ENCODE measurements around the gene CARMIL1.
A peak's percentile ranks its signal among the peaks of the same experiment; 100 is the strongest.
"Not testable (repeated sequence)": the region's sequence is repeated elsewhere in the genome, so short reads cannot be mapped to it uniquely, and the experiment has no call there.

Gene CARMIL1

DNA sequence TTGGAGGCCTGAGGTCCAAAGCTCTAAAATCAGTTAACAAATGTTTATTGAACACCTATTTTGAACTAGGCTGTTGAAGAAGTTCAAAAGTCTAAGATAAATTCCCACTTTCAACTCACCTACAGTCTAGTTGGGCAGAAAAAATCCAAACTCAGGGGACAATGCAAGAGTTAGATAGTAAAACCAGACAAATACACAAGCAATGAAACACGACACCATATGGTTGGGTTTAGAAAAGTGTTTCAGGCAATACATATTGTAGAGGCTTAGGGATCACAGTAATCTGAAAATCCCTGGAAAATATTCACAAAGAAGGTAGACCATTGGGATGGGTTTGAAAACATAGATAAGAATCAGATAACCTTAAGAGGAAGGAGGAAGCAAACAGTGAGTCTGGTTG, 1.3 kb upstream of the CARMIL1 start:
- DNase-seq = no peak

- DNase-seq = no peak
Measured at GRCh38 chr6:25278261-25278913, 787 bp upstream of the CARMIL1 start.

- DNase-seq = no peak
Measured at GRCh38 chr6:25279748-25280343, 672 bp downstream of the CARMIL1 start.

DNA sequence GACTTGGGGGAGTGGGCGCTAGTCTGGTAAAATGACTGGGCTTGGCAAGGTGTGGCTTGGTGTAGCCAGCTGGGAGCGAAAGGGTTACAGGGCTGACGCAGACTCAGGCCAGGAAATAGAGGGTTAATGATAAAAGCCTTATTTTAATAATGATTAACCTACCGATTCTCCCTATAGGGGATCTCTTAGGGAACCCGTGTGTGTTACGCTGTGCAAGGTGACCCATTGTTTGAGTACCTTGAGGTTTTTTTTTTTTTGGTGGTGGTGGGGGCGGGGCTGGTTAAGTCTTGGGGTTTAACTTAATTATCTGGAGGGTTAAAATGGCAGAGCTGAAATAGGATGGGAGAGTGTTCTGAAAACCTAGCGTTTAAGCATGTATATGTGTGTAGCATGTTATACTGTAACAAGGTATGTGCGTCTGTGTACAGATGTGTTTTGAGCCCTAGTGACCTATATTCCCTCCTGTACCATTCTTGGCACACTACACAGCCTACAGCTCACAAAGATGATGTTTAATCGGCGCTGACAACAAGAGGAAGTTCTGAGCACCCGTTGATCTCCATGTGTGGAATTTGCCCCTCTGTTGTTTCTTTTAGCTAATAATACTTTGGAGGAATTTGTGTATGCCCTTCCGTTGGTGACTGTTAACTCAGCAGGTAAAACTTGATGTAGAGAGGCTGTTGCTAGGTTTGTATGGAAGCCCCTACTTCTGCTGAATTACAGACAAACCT, 1.3 kb downstream of the CARMIL1 start:
- DNase-seq = no peak

DNA sequence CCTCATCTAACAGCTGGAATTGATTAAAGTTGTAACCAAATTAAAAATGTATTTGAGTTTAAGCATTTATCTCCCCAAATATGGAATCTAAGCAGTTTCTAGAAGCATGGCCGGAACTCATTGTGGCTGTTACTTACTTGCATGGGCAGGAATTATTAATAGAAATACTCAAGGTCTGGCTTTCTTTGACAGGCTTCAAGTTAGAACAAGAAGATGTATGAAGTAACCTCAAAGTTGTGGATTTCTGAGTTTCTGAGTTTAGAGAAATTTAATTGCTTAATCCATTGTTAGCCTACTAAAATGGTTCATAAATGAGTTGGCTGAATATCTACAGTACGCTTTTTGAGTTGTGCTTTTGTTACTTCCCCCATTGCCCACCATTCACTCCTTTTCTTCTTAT, 7.7 kb downstream of the CARMIL1 start:
- no peak for DNase-seq

GRCh38 chr6:25287941-25288340, 8.8 kb downstream of the CARMIL1 start:
- no peak for DNase-seq

DNA sequence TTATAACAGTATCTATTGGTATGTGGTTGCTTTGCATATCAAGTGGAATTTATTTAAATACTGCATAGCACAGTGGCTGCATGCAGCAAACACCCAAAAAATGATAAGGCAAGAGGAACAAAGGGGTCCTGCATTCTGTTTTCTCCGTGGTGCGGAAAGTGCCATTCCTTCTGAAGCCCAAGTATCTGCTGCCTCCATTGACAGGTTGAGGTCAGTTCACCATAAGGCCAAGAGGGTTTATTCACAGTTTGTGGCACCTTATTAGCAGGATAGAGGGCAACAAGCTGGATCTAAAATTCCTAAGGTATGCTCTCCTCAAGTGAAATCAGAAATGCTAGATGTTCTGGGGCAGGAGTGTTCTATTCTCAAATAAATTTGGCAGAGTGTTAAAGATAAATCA, 9.3 kb downstream of the CARMIL1 start:
- no peak for DNase-seq

DNA sequence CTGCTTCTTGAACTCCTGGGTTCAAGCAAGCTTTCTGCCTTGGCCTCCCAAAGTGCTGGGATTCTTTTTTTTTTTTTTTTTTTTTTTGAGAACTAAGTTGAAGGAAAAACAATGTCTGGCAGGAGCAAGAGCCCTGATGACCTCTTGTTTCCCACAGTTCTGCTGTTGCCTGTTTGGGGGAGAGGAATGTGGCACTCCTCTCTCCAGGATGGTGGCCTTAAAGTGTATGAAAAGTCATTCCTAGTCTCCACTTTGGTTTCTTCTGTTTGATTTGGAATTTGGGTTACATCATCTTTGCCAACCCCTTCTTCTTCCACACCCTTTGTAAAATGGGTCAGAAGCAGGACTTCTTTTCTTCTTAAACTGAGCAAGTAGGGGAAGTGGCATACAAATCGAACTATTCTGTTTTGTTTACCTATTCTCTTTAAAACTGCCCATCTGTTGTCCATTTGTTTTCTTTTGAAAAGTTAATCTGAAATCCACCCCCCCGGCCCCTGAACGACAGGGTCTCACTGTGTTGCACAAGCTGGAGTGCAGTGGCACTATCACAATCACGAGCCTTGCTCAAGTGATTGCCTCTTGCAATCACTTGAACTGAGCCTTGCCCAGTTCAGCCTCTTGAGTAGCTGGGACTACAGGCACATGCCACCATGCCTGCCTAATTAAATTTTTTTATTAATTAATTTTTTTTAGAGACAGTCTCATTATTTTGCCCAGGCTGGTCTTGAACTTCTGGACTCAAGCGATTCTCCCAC, 11.3 kb downstream of the CARMIL1 start:
- DNase-seq = no peak

GRCh38 chr6:25292384-25292783, 13.2 kb downstream of the CARMIL1 start:
- no peak for DNase-seq

DNA sequence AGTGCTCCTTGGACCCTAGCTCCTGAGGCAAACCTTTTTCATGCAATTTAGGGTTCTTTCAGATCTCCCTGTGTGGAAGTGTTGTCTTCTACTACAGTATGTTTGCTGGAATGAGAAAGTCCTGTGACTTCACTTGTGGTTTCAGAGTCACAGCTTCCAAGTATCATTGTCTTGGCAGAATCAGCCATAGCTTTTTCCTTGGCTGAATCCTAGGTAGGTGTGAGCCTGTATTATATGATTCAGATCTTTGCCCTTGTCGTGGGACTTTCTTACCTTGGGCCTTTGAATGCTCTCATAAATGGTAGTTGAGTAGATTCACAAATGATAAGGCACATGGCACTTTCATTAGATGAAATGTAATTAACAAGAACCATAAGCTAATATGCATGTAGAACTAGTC, 16.5 kb downstream of the CARMIL1 start:
- DNase-seq = no peak

GRCh38 chr6:25296217-25296905, 17.2 kb downstream of the CARMIL1 start:
- no peak for DNase-seq

DNA sequence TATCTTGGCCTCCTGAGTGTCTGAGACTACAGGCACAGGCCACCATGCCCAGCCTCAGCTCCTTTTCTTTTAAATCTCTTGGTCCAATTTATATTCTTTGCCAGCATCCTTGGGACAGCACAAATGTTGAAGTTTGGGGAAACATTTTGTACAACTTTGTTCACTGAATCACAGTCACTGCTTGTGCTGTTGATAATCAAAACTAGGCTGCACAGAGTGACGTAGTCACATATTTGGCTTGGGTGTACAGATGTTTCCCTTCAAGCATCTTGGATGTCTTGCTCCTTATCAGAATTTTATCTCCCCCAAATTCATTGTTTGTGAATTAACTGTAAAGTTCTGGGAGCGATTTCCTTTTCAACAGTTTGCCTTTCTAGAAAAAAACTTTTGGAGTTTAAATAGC, 17.9 kb downstream of the CARMIL1 start:
- DNase-seq = no peak

- DNase-seq = no peak
Measured at GRCh38 chr6:25297823-25298522, 18.8 kb downstream of the CARMIL1 start.

GRCh38 chr6:25298523-25298865, 19.3 kb downstream of the CARMIL1 start:
- not testable (repeated sequence) for DNase-seq

- DNase-seq = no peak
Measured at GRCh38 chr6:25301362-25301761, 22.2 kb downstream of the CARMIL1 start.

DNA sequence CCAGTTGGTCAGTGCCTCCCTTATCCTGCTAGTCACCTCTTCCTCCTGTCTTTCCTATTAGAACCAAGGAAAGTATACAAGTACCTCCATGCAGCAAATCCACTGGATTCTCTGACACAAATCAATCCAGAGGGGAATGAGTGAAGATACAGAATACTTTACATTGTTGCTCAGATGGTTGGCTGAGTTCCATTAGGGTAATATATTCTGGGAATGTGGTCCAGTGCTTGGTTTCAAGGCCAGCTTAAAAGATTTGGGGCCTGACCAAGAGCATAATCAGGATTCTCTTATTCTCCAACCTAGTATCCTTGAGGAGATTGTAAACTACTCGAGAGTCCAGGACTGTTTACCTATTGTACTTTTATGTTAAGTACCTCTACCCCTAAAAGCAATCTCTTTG, 23.0 kb downstream of the CARMIL1 start:
- DNase-seq = no peak

GRCh38 chr6:25302677-25303128, 23.5 kb downstream of the CARMIL1 start:
- DNase-seq = peak; percentile 75

DNA sequence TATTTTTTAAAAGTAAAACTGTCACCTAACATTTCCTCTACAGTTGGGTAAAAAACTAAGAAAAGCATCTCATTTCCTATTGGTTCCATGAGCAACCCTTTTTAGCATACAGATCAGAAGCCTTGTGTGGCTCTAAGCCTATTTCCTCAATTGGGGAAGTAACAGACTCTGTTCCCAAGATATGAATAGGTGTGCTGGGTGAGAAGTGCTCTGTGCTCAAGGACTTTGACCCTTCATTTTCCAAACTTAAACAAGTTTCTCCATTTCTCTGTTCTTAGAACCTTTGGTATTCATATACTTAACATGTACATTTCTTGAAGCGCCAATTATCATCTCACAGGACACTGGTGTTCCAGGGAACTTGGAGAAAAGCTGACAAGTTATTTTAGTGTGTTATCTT, 24.1 kb downstream of the CARMIL1 start:
- no peak for DNase-seq

GRCh38 chr6:25306379-25306778, 27.2 kb downstream of the CARMIL1 start:
- DNase-seq = no peak

DNA sequence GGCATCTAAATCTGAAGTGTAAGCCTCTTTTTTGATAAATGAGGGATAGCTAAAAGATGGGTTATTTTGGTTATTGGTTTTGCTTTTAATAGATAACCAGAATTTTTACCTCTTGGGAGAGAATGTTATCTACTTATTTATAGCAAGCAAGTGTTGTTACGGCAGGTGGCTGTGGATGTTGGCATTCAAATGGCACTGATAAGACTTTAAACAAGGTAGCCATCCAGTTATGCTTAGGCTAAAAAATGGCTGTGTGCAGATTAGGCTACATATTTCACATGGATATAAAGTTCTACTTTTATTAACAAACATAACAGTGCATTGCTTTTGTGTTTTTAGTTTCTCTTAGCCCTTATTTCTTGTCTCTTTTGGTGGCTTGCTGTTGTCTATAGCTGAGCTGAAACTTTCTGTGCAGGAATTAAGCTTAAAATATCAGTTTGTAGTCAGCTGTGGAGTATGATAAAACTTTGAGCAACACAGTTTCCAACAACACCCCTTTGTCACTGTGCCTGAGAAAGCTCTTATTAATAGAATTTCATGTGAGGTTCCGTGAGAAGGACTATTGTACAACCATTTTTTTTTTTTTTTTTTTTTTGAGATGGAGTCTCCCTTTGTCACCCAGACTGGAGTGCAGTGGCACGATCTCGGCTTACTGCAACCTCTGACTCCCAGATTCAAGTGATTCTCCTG, 28.8 kb downstream of the CARMIL1 start:
- DNase-seq = no peak

- no peak for DNase-seq
Measured at GRCh38 chr6:25309886-25310285, 30.7 kb downstream of the CARMIL1 start.

- DNase-seq = no peak
Measured at GRCh38 chr6:25311331-25311840, 32.2 kb downstream of the CARMIL1 start.

Measured in NCI-H510A (cell line).